Keratinocyte (primary cell): ENCODE data around the gene LPO. TPM values are rescaled to one million over a fixed set of nuclear protein-coding genes. Genes with fewer than 3 reads are reported as not detected.
A peak's percentile ranks its signal among the peaks of the same experiment; 100 is the strongest.

Experiments used
- DNase-seq: peaks from one replicate; pipeline ENCODE4 v3.0.0-alpha.2; 2011; ENCODE audit warnings: low read depth, missing footprints, low spot score
- FAIRE-seq: peaks from 2 replicates; lab custom pipeline; 2011; peaks lifted over from hg19 to GRCh38; lab: Jason Lieb, UNC
- H2AFZ ChIP-seq: 2 replicates; pipeline ENCODE4 v1.6.0; 2012; ENCODE audit warnings: low read length, control low read depth, inconsistent platforms; ENCODE audit not compliant: control insufficient read depth
- H3K27ac ChIP-seq: 2 replicates; pipeline ENCODE4 v1.5.1; 2011; ENCODE audit warnings: low read length; ENCODE audit not compliant: control insufficient read depth, insufficient read depth
- H3K27me3 ChIP-seq: 3 replicates; pipeline ENCODE4 v1.6.0; 2011; ENCODE audit warnings: low read length; ENCODE audit not compliant: control insufficient read depth, insufficient read depth; ENCODE audit errors: extremely low read depth
- H3K36me3 ChIP-seq, 2 experiments: 2 replicates in 1 of 2; 3 replicates in 1 of 2; pipeline ENCODE4 v1.5.1; 2011; ENCODE audit warnings: low read length in 2 of 2, mild to moderate bottlenecking in 1 of 2; ENCODE audit not compliant: control insufficient read depth in 2 of 2, insufficient read depth in 2 of 2; ENCODE audit errors: extremely low read depth in 1 of 2
- H3K4me1 ChIP-seq: 3 replicates; pipeline ENCODE4 v1.5.1; 2011; ENCODE audit warnings: low read length; ENCODE audit not compliant: control insufficient read depth, insufficient read depth; ENCODE audit errors: extremely low read depth
- H3K4me2 ChIP-seq: 3 replicates; pipeline ENCODE4 v1.6.0; 2011; ENCODE audit warnings: low read depth, low read length; ENCODE audit not compliant: control insufficient read depth, insufficient read depth; ENCODE audit errors: extremely low read depth
- H3K4me3 ChIP-seq, 3 experiments: fragments of 200-600 bp in 1 of 3; sonication (generic) in 1 of 3; 2 replicates in 2 of 3; 3 replicates in 1 of 3; pipeline ENCODE4 v1.5.1; 2011 to 2016; ENCODE audit warnings: low read length in 3 of 3, mild to moderate bottlenecking in 3 of 3, control low read depth in 2 of 3, inconsistent platforms in 1 of 3, low read depth in 1 of 3, mixed read lengths in 1 of 3, mixed run types in 1 of 3, moderate library complexity in 1 of 3; ENCODE audit not compliant: control insufficient read depth in 2 of 3, insufficient read depth in 2 of 3; ENCODE audit errors: extremely low read depth in 1 of 3
- H3K79me2 ChIP-seq: 2 replicates; pipeline ENCODE4 v1.6.0; 2012; ENCODE audit warnings: low read length; ENCODE audit not compliant: control insufficient read depth, insufficient read depth
- H3K9ac ChIP-seq: 3 replicates; pipeline ENCODE4 v1.6.0; 2011; ENCODE audit warnings: low read length; ENCODE audit not compliant: control insufficient read depth, insufficient read depth; ENCODE audit errors: extremely low read depth
- H3K9me1 ChIP-seq: 3 replicates; pipeline ENCODE4 v1.6.0; 2011; ENCODE audit warnings: low read length; ENCODE audit not compliant: control insufficient read depth, insufficient read depth; ENCODE audit errors: extremely low read depth
- H3K9me3 ChIP-seq: 2 replicates; pipeline ENCODE4 v1.5.1; 2012; ENCODE audit warnings: low read depth, low read length; ENCODE audit not compliant: control insufficient read depth
- H4K20me1 ChIP-seq: 3 replicates; pipeline ENCODE4 v1.6.0; 2011; ENCODE audit warnings: low read length; ENCODE audit not compliant: control insufficient read depth, insufficient read depth; ENCODE audit errors: extremely low read depth
- EZH2 ChIP-seq: IDR thresholded peaks from one replicate; pipeline ENCODE4 v1.6.1; 2012; ENCODE audit warnings: inconsistent platforms, mild to moderate bottlenecking, low read length, moderate library complexity
- dilution Hi-C: fragments of 300-500 bp; cut with MboI; formaldehyde crosslinking; loops from one replicate; pipeline ENCODE4 v1.7.0; 2020; ENCODE audit warnings: low sequenced_read_pairs; ENCODE audit not compliant: extremely low pct_ligation_motif_present
- polyA plus RNA-seq, 5 experiments: library from polyadenylated mRNA; depleted of rRNA in 3 of 5; stranded (reverse) in 3 of 5; stranded (forward) in 1 of 5; unstranded in 1 of 5; fragments of >200 nt; gene quantifications; 1 replicate in 1 of 5; 2 replicates in 3 of 5; 3 replicates in 1 of 5; pipeline versions ENCODE4 v1.2.1 to v1.2.3, GENCODE V29; 2011 to 2012; ENCODE audit warnings: missing spikeins in 2 of 5, low read depth in 1 of 5, low replicate concordance in 1 of 5
- TF ChIP-seq, protein P1 (sequence below), 3 experiments: IDR thresholded peaks in 1 of 3; conservative IDR thresholded peaks in 1 of 3; optimal IDR thresholded peaks in 1 of 3; 2 replicates in 2 of 3; 3 replicates in 1 of 3; pipeline versions ENCODE3 to v1.5.1; 2011; ENCODE audit warnings: low read length in 3 of 3, mild to moderate bottlenecking in 3 of 3, moderate library complexity in 2 of 3, control low read depth in 1 of 3, inconsistent platforms in 1 of 3; ENCODE audit not compliant: insufficient read depth in 2 of 3; ENCODE audit errors: extremely low read depth in 1 of 3

The LPO gene
- polyA plus RNA-seq, 1 donor (not counting 4 experiments of a cell fraction or from before 2014, with no cell fraction given), result not detected

DNA sequence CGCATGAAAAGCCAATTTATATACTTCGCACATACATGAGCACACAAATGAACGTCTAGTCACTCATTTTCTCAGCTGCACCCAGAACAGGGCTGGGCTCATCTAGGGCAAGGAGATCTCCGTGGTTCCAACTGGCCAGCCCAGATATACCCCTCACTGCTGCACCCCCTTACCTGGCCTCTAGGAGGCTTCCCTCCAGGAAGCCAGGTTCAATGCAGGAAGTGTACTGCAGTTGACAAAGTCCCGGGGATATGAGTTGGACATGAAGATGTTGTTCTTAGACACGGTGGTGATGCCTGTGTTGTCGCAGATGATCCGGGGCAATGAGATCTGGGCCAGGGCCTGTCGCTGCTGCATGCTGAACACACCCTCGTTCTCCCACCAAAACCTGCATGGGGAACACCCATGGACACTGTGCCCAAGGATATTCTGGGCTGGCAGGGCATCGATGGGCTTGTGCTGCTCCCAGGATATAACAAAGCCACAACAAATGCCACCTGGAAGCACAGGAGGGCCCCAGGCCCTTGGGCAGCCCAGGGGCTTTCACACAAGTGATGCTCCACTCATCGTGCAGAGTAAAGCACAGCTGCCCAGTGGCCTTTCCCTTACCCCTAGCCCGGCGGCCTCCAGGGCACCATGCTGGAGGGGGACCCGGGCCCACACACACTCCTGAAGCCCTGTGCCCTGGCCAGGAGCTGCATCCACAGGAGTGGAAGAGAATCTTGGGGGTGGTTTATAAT, 32.3 kb downstream of the LPO start:
- Histone ChIP-seq H4K20me1 (no peaks in the 10 kb centered on the region), H3K27ac (no peak overlapping the region), H3K4me3 (no peak overlapping the region), H3K79me2 (no peaks in the 10 kb centered on the region), H3K9ac (no peak overlapping the region), H3K36me3 (no peaks in the 10 kb centered on the region), H3K9me3 (no peaks in the 10 kb centered on the region), H3K27me3 (no peaks in the 10 kb centered on the region), H3K4me2 (no peak overlapping the region), H2AFZ (no peak overlapping the region), H3K9me1 (no peaks in the 10 kb centered on the region), H3K4me1 (no peaks in the 10 kb centered on the region)
- TF ChIP-seq EZH2, result no peak
- TF ChIP-seq, protein P1, sequence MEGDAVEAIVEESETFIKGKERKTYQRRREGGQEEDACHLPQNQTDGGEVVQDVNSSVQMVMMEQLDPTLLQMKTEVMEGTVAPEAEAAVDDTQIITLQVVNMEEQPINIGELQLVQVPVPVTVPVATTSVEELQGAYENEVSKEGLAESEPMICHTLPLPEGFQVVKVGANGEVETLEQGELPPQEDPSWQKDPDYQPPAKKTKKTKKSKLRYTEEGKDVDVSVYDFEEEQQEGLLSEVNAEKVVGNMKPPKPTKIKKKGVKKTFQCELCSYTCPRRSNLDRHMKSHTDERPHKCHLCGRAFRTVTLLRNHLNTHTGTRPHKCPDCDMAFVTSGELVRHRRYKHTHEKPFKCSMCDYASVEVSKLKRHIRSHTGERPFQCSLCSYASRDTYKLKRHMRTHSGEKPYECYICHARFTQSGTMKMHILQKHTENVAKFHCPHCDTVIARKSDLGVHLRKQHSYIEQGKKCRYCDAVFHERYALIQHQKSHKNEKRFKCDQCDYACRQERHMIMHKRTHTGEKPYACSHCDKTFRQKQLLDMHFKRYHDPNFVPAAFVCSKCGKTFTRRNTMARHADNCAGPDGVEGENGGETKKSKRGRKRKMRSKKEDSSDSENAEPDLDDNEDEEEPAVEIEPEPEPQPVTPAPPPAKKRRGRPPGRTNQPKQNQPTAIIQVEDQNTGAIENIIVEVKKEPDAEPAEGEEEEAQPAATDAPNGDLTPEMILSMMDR (optimal IDR thresholded peaks at IDR 0.05 in 1 of 3, IDR thresholded peaks at IDR 0.05 in 1 of 3, conservative IDR thresholded peaks at IDR 0.05 in 1 of 3; ENCODE audit: extremely low read depth in 1 of 3, insufficient read depth in 2 of 3, low read length in 3 of 3), result peak; percentile 26 to 61 (median 35)
- dilution Hi-C loops, result no loop called here
- FAIRE-seq, result no peak
- DNase-seq, result no peak

DNA sequence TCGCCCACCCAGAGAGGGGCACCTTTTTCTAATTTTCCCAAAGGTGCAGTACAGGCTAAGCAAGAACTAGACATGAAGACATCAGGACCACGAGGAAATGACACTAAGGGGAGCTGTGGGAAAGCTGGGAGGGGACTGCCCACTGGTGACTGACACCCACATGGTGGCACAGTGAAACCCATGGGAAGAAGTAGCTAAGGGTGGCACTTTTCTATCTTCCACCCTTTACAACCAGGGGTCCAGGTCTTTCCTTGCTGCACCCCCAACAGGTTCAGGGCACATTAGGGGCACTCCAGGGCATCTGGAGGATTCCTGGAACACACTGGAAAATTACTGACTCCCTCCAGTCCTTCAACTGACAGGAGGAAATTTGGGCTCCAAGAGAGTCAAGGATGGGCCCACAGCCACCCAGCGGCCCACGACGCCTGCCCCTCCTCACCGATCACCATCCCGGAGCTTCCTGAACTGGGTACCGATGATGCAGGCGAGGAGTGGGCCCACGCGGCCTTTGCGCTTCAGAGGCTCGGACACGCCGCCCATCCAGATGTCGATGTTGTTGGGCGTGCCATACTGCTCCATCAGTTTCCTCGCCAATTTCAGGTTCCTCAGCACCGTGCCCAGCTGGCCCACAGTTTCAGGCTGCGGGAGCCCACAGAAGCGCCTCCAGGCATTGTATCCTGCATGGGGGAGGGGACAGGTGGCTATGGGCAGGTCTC, 33.0 kb downstream of the LPO start:
- H4K20me1 ChIP-seq, result no peaks in the 10 kb centered on the region
- no peaks in the 10 kb centered on the region for H3K79me2 ChIP-seq
- FAIRE-seq (no peak), DNase-seq (no peak)
- no peaks in the 10 kb centered on the region for H3K9me3 ChIP-seq
- H3K9me1 ChIP-seq, result no peaks in the 10 kb centered on the region
- H2AFZ ChIP-seq, result no peak overlapping the region
- no peaks in the 10 kb centered on the region for H3K27me3 ChIP-seq
- dilution Hi-C loops, result no loop called here
- no peak overlapping the region for H3K4me2 ChIP-seq
- TF ChIP-seq, protein P1 (optimal IDR thresholded peaks at IDR 0.05 in 1 of 3, IDR thresholded peaks at IDR 0.05 in 1 of 3, conservative IDR thresholded peaks at IDR 0.05 in 1 of 3; ENCODE audit: extremely low read depth in 1 of 3, insufficient read depth in 2 of 3, low read length in 3 of 3), result no peak
- TF ChIP-seq EZH2, result no peak
- no peak overlapping the region for H3K9ac ChIP-seq
- H3K27ac ChIP-seq, result no peak overlapping the region
- H3K36me3 ChIP-seq, result no peaks in the 10 kb centered on the region
- H3K4me1 ChIP-seq, result no peaks in the 10 kb centered on the region
- H3K4me3 ChIP-seq, result no peak overlapping the region
